KG1 (cell line): ENCODE results near the gene DPH6.
"Not testable (repeated sequence)": the region's sequence is repeated elsewhere in the genome, so short reads cannot be mapped to it uniquely, and the experiment has no call there.

Experiments
- DNase-seq: peaks from one replicate; lab custom pipeline; 2025; lab: John Stamatoyannopoulos, UW

The DPH6 gene

DNA sequence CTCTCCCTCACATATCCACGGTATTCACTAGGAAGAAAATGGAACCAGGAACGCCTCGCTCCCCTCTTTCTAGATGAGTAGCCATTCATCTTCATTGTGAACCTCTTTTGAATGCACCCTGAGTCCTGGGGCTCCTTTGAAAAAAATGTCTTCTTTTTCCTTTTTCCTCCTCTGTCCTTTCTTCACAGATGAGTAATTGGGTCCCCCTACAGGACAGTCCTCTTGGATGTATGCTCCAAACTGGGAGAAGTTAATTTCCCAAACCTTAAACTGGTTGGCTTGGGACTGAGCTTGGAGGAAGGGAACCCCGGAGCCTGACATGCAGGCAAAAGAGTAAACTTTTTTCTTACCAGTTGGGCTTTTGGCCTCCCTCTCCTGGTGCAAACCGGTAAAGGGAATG is 108.8 kb downstream of the DPH6 start:
- no peak for DNase-seq

DNA sequence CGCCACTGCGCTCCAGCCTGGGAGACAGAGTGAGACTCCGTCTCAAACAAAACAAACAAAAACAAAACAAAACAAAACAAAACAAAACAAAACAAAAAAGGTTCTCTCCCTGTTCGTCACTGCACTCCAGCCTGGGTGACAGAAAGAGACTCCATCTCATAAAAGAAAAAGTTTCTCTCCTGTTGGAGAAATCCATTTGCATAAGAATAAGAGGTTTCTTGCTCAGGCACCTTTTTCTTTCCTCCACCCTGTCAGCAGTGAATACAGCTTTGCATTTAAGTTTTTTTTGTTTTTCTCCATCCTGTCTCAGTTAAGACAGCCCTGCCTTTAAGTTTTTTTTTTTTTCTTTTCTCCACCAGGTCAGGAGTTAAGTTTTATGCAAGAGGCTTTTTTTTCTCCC is 109.5 kb downstream of the DPH6 start:
- no peak for DNase-seq

DNA sequence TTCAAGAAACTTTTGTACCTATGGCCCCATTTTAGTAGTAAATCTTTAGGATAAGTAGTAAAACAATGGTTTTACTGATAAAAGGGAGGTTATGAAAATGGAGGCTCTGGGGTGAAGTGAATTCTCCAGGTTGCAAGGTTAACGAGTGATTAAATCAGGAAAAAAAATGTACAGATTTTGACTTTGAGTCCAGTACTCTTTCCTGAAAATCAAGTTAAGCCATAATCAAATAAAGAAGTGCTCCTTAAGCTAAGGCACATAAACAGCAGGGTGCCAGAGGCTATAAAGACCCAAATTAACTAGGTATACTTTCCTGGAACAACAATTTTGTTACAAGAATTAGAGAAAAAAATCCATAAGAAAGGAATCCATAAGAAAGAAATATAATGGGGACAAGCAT is 114.7 kb downstream of the DPH6 start:
- DNase-seq = no peak

DNA sequence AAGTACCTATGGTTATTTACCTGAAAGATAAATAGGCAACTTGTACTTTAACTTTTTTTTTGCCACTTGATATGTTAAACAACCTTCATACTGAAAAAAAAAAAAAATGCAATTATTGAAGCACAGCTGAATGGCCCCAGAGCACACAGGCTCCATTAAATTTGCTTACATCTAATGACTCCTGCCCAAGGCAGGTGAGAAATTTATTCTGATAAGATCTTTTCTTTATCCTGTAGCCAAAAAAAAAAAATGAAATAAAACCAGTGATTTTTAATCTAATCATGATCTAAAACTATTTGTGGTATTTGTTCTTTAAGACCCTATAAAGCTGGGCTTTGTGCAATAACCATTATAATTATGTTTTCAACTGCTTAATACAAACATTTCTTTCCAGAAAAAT is 115.7 kb downstream of the DPH6 start:
- DNase-seq = no peak

DNA sequence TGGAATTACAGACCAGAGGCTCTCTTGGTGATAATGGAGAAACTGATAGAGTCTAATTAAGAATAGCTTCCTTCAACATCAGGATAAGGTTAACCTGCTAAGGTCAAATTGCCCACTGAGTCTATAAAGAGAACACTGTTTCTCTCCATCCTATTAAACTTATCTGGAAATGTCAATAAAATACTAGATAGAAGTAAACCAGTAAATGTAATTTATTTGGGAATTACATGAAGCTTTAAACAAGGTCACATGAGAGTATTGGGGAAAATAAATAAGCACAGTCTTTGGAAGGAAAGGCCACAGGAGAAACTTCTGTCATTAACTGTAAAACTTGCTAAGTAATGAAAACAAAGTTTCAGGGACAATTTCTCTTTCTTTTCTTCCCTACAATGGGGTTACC is 118.5 kb downstream of the DPH6 start:
- no peak for DNase-seq

DNA sequence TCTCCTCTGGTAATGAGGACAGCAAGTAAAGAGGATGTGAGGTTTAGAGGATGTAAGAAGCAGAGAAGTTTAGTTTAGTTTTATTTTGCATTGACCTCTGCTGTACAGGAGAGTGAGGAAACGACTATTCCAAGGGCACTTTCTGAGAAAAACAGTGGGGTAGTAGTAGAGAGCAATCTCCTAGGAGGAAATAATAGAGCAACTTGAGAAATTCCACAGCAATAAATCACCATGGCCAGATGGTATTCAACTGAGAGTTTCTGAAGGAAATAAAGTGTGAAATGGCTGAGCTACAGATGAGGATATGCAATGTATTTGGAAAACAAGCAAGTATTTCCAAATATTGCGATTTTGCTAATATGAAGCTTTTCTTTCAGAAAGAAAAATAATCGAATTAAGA is 118.9 kb downstream of the DPH6 start:
- no peak for DNase-seq

DNA sequence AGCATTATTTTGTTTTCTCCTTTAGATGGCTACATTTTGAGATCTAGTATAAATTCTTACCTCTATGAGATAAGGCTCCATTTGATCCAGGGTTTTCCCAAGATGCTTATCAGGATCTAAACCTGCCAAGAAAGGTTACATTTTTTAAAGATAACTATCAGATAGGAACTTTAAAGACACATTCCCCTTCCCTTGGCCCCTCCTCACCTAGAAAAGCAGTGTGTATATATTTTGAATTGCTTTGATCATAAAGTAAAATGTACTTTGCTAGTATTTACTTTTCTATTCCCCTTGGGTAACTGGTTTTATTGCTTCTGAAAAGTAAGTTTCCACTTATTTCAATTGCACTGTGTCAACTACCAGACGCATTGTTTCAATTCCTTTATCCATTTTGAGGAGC is 135.2 kb downstream of the DPH6 start:
- no peak for DNase-seq

DNA sequence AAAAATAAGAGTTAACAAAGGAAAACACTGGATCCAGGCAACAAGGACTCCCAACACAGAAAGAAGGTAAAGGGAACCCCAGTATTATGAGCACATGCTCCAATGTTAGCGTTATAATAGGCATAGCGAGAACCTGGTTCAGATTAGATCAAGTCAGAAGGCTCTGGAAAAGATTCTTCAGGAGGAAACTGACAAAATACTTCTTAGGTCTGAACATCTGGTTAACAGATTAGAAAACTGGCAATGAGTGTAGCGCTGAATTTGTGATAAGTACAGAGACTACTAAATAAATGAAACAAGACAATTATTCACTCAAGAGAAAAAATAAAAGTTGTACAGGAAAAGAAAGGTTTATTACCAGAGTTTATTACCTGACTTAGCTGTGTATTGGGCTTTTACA is 146.1 kb downstream of the DPH6 start:
- no peak for DNase-seq

DNA sequence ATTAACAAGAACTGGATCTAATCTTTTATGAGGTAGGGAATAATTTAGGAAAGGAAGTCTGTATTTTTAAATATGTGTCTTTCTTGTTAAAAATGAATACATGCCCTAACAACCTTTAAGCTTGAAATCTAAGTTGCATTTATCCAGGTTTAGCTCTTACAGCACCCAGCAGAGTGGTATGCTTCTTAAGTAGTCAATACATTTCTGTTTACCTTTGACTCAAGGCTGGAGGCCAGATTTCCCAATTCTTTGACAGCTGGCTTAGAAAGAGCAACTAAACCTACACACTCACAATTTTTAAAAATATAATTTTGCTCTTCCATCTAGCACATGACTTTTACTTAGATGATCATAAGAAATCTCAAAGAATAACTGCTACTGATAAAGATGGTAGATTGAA is 148.9 kb downstream of the DPH6 start:
- no peak for DNase-seq

DNA sequence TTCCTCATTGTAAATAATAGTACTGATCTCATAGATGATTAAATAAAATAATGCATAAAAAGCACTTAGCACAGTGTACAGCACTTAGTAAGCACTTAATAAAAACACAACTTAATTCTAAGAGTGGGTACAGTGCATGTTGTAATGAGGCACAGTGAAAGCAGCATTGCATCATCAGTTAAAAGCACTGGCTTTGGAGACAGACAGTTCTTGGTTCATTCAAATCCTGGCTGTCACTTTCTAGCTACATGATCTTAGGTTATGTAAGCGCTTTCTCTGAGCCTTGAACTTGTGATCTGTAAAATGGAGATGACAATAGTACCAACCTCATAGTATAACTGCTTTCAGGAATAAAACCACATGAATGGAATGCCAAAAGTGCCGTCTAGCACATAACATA is 151.5 kb downstream of the DPH6 start:
- DNase-seq = no peak

DNA sequence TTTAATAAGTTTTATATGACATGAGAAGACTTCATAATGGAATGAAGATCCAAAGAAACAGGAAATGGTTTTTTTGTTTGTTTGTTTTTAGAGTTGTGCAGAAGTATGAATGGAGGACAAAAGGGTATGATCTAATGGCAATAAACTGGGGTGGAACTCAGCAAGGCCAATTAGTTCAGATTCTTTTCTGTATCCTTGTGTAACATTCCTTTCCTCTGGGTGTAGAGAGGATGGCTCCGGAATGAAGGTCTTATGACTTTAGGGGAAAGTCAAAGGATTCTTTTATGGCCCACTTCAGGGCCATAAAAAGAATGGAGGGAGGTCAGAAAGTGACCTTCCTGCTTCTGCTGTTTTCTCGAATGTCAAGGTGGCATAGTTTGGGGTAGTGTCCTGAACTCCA is 152.6 kb downstream of the DPH6 start:
- DNase-seq = no peak

DNA sequence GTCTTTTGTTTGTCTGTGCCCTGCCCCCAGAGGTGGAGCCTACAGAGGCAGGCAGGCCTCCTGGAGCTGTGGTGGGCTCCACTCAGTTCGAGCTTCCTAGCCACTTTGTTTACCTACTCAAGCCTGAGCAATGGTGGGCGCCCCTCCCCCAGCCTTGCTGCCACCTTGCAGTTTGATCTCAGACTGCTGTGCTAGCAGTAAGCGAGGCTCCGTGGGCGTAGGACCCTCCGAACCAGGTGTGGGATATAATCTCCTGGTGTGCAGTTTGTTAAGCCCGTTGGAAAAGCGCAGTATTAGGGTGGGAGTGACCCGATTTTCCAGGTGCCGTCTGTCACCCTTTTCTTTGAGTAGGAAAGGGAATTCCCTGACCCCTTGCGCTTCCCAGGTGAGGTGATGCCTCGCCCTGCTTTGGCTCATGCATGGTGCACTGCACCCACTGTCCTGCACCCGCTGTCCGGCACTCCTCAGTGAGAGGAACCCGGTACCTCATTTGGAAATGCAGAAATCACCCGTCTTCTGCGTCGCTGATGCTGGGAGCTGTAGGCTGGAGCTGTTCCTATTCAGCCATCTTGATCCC is 154.5 kb downstream of the DPH6 start:
- DNase-seq = not testable (repeated sequence)

DNA sequence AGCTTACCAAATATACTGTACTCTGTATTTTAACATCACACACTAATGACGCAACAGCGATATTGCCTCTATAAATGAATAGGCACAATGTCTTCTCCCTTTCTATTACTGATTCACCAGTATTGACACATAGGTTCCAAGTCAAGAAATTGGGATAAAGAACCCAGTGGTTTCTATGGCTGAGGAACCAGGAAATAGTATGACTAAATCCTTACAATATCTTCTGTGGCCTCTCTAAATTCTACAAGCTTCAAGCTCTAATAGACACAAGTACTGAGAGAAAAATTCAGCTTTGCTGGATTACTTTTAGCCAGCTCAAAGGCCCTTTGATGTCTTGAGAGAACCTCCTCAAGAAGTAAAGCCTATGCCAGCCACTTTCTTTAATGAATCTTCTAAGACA is 162.5 kb downstream of the DPH6 start:
- no peak for DNase-seq

DNA sequence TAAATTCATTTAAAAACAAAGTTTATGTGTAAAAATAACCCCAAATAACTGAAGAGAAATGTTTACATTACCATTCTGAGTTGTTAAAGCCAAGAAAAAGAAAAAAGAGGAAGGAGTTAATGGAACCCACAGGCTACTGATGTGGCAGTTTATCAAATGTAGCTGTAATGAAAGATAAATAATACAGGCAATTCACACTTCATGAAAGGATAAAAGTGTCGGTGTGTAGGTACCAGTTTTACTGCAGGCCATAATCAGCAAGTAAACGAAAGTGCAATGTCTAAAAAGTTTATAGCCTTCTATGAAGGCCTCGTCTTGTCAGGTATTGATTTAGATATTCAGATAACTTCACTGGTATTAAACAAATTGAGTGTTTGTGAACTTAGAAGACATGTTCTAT is 164.6 kb downstream of the DPH6 start:
- DNase-seq = no peak

DNA sequence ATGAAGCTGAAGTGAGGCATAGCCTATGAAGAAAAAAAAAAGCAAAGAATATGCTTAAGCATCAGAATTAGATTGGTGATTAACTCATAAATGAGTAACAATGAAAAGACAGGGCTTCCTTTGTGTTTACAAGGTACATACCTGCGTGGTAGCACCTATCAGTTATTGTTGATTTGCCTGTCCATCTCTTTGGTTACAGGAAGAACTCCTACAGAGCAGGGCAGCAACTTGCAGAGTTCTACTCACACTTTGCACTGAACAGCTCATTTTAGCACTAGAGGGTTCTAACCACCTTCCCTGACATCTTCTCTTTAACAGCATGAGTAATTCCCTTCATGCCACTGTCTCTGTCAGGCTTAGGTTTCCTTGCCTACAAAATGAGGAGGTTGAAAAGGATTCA is 166.0 kb downstream of the DPH6 start:
- DNase-seq = no peak

DNA sequence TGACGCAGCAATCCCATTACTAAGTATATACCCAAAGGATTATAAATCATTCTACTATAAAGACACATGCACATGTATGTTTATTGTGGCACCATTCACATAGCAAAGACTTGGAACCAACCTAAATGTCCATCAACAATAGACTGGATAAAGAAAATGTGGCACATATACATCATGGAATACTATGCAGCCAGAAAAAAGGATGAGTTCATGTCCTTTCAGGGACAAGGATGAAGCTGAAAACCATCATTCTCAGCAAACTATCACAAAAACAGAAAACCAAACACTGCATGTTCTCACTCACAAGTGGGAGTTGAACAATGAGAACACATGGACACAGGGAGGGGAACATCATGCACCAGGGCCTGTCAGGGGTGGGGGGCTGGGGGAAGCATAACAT is 167.5 kb downstream of the DPH6 start:
- not testable (repeated sequence) for DNase-seq

DNA sequence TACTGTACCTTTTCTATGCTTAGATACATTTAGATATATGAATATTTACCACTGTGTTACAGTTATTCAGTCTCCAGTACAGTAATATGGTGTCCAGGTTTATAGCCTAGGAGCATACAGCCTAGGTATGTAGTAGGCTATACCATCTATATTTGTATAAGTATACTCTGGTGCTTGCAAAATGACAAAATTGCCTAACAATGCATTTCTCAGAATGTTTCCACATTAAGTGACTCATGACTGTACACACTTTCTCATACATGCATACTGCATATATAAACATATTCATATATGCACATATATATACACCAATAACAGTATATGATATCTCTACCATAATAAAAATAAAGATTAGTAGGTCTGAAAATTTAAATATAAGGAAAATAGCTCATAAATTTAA is 169.3 kb downstream of the DPH6 start:
- DNase-seq = no peak

DNA sequence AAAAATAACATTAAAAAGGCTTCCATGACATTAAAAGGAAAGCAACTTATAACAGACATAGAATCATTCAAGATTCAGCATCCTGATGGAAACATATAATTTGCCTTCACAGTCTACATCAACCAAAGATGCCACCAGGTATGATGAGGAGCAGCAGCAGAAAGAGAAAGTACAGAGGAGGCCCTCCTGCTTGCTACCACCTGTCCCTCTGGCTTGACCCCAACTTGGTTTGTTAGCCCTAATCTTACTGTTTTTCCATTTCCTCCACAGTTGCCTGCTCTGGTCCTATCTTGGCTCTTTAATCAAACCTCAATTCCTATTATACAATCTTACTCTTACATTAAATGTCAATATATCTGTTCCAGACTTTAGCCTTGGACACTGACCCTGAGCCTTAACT is 171.3 kb downstream of the DPH6 start:
- no peak for DNase-seq

DNA sequence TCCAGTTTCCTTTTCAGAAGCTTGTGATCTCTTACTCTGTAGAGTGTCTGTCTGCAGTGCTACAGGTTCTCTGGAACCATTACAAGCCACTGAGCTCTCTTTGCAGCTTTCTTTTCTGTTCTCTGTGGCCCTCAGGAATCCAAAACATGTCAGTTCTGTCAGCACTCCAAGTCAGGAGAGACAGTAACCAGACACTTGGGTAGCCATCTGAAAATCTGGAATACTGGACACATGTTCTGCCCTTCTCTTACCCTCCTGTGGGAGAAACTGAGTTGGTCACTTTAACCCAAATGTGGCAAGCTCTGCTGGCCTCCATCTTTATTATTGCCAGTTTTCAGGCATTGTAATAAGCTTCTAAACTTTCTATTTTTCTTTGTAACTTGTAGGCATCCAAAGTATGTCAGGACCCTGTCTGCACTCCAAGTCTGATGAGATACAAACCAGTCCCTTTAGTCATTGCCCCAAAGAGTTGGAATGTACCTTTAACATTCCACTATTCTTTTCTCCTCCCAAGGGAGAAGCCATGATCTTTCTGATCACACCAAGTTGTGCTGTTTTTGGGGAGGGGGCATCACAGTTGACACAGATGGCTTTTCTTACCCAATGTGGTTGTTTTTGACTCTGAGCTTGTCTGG is 183.7 kb downstream of the DPH6 start:
- DNase-seq = no peak

DNA sequence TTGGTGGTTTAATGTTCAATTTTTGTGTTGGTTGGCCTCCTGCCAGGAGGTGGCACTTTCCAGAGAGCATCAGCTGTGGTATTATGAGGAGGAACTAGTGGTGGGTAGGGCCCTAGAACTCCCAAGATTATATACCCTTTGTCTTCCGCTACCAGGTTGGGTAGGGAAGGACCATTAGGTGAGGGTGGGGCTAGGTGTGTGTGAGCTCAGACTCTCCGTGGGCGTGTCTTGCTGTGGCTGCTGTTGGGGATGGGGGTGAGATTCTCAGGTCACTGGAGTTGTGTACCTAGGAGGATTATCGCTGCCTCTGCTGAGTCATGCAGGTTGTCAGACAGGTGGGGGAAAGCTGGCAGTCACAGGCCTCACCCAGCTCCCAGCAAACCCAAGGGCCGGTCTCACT is 187.1 kb downstream of the DPH6 start:
- DNase-seq = no peak

DNA sequence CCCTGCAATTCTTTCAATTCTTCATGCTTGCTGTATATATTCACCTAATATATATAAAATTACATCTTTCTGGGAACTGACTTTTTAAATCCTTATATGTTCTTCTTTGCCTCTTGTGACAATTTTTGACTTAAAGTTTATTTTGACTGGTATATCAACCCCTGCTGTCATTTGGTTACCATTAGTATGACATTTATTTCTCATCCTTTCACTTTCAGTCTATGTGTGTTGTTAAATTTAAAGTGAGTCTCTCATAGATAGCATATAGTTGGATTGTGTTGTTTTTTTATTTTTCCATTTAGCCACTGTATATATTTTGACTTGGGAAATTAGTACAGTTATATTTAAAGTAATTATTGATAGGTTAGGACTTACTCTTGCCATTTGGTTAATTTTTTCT is 194.9 kb downstream of the DPH6 start:
- DNase-seq = no peak

DNA sequence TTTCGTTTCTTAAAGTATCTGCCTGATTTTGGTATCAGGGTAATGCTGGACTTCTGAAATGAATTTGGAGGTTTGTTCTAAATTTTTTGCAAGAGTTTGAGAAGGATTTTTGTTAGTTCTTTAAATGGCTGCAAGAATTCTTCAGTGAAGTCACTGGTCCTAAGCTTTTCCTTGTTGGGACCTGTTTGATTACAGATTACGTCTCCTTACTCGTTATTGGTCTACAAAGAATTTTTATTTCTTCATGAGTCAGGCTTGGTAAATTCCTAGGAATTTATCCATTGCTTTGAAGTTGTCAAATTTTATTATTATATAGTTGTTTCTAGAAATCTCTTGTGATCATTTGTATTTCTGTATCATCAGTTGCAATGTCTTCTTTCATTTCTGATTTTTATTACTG is 196.0 kb downstream of the DPH6 start:
- DNase-seq = no peak

DNA sequence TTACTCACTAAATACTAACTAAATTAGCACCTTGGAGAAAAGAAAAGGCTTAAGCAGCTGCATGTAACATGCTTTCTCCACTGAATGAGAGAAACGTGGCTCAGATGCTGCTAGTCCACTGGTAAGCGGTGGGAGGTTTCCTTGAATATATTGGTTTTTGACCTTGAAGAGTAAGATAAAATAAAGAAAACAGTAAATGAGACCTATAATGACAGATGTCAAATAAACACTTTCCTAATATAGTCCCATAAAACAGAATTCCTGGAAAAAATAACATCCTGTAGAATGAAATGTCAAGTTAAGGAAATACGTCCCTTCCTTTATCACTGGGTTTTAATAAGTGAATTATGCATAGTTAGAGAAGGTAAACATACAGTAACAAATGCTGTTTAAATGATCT is 215.0 kb downstream of the DPH6 start:
- DNase-seq = no peak

DNA sequence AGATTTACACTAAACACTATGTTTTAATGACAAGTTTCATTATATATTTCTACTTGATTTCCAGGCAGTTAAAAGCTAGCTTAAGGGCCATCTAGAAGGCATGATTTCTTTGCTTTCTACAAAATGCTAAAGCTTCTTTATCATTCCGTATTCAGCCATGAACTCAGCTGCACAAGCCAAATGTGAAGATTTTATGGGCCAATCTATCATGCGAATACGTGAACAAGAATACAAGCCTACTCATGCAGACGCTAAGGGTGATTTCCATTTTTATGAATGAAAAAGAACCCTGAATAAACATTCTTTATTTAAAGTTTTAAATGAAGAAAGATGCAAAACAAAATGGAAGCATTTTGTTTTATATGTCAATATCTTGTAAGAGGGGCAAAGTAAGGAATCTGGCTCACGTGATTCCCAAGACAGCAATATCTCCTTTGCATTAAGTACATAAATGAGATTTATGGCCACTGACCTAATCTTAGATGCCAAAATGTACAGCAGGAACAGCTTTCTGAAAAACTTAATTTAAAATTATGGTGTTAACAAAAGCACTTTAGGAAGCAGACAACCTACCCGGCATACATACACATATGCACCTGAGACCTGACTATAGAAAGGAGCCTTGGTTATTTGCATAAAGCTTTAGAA is 215.8 kb downstream of the DPH6 start:
- DNase-seq = no peak
